GM19240 (cell line): ENCODE measurements around the gene RBM47.
"Not testable (repeated sequence)": the region's sequence is repeated elsewhere in the genome, so short reads cannot be mapped to it uniquely, and the experiment has no call there.

Experiments
- DNase-seq: peaks from one replicate; pipeline ENCODE4 v3.0.0; 2011; ENCODE audit warnings: low spot score; ENCODE audit not compliant: insufficient read length

RBM47 gene

GRCh38 chr4:40629401-40630334 lies at the start of gene RBM47:
Gene RBM47, minus strand, starts transcription at chr4:40629864. Its CDS starts 190,971 bp downstream, at chr4:40438893.
- no peak for DNase-seq

GRCh38 chr4:40678421-40678820 lies 48.8 kb upstream of the RBM47 start:
- no peak for DNase-seq

DNA sequence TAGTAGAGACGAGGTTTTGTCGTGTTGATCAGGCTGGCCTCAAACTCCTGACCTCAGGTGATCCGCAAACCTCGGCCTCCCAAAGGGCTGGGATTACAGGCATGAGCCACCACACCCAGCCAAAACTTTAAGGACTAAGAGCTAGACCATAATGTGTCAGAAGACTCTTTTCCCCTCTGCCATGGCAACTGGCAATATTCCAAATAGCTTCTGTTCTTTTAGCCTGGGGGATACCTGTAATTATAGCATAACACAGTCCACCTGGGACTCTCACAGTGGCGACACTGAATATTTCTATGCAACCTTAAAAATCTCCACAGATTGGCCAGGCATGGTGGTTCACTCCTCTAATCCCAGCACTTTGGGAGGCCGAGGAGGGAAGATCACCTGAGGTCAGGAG lies 45.5 kb upstream of the RBM47 start:
- no peak for DNase-seq

GRCh38 chr4:40672528-40673522 lies 43.2 kb upstream of the RBM47 start:
- peak; percentile 26 for DNase-seq

DNA sequence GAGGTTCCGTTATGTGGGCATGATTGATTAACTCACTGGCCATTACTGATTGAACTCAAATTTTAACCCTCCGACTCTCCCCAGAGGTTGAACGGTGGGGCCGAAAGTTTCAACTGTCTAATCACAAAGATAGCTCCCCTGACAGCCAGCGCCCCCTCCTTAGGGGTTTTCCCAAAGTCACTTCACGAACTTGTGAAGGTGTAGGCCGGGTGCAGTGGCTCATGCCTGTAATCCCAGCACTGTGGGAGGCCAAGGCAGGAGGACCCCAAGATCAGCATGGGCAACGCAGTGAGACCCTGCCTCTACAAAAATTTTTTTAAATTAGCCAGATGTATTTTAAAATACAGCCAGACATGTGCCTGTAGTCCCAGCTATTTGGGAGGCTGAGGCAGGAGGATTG lies 39.8 kb upstream of the RBM47 start:
- DNase-seq, result no peak

DNA sequence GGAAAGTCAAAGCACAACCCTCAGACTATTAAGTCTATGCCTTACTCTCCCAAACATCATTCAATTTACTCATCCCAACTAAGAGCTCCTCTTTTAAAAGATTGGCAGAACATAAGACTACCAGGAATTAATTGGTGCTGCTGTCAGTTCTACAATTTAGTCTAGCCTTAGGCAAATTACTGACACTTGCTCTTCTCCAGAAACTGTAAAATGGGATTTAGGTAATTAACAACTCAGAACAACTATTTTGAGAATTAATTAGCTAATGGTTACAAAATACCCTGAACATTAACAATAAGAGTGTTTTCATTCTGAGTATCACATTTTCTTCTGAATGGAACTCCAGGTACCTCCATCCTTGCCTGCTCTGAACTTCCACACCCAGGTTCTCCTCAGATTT lies 36.2 kb upstream of the RBM47 start:
- DNase-seq, result no peak

- DNase-seq, result no peak
Measured at GRCh38 chr4:40662962-40663604, 33.4 kb upstream of the RBM47 start.

- DNase-seq, result no peak
Measured at GRCh38 chr4:40661803-40662202, 32.1 kb upstream of the RBM47 start.

DNA sequence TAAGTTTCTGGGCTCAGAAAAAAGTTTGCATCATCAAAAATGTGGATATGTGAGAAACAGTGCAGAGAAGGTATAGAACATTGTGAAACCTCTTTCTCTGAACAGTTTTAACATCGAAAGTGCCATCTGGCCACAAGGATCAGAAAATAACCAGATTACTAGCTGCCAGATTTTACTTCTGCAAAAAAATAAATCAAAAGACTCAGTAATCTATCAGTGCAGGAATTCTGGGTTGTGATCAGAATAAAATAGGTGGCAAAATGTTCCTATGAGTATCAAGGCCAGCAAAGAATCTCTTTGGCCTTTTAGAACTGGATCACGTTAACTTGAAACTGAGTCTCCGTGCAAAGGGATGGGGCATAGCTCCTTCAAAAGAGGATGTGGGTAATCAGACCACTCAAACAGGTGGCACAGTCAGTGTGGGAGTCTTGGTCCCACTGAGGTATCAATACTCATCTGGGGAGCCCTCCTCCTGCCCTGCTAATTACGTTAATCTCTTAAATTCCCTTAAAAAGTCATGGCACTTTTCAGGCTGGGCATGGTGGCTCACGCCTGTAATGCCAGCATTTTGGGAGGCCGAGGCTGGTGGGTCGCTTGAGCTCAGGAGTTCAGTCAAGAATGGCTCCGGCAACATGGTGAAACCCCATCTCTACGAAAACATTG lies 26.7 kb upstream of the RBM47 start:
- peak; percentile 40 for DNase-seq

DNA sequence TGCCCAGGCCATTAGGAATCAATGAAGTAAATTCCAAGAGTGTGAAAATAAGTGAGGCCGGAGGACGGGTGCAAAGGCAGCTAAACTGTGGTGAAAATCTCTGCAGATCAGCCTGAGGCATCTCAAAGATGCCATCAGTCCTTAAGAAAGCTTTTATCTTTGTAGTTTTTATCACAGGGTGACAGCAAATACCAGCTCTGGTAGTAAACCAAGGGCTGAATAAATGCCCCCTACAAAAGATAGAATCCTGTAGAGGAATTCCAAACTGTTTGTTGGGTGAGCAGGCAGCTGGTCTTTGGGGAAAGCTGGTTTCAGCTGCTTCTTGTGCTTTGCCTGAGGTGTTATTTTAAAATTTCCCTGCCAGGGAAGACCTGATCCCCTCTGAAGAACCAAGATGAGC lies 21.6 kb upstream of the RBM47 start:
- no peak for DNase-seq

DNA sequence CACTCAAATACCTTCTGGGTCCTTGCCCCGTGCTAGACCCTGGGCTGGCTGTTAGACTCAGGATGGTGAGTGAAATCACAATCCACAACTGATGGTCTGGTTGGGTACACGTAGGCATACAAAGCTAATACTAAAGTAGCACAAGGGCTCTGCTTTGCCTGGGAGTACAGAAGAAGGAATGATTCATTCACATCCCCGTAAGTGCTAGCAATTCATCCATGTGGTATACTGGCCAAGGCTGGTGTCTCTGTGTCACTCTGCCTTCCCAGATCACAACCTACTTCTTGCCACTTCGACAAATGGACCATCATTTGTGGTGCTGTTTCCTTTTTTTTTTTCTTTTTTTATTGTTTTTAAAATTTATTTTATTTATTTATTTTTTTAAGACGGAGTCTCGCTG lies 19.7 kb upstream of the RBM47 start:
- DNase-seq, result no peak

GRCh38 chr4:40648742-40649281 lies 19.1 kb upstream of the RBM47 start:
- DNase-seq, result no peak

- no peak for DNase-seq
Measured at GRCh38 chr4:40648131-40648530, 18.5 kb upstream of the RBM47 start.

- DNase-seq, result no peak
Measured at GRCh38 chr4:40645586-40645985, 15.9 kb upstream of the RBM47 start.

GRCh38 chr4:40632080-40632479 lies 2.4 kb upstream of the RBM47 start:
- no peak for DNase-seq

DNA sequence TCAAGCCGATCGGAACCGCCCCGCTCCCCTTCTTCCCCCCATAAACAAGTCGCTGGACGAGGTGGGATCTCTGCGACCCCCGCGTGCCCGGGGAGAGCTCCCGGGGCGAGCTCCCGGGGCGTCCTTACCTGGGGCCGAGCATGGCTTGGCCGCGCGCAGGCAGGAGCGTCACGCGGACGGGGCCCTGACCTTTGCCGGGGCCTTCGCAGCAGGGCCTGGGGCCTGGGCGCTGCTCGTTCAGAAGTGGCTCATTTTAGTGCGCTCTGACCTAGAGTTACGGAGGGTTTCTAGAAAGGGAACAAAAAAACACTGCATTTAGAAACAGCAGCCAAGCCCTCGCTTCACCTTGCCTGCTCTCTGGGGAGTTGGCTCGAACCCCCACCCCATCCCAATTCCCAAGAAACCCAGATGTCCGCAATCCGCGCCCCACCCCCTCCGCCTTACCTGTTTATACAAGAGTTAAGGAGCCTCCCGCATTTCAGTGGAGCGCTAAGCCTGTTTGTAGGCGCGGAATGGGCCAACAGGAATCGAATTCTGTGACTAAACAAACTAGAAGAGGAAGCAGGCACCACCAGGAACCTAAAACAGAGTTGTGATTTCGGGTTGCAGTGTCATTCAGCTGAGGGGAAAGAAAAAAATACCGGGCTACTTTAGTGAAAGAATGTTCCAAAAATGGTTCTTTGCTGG lies 814 bp upstream of the RBM47 start:
- no peak for DNase-seq

DNA sequence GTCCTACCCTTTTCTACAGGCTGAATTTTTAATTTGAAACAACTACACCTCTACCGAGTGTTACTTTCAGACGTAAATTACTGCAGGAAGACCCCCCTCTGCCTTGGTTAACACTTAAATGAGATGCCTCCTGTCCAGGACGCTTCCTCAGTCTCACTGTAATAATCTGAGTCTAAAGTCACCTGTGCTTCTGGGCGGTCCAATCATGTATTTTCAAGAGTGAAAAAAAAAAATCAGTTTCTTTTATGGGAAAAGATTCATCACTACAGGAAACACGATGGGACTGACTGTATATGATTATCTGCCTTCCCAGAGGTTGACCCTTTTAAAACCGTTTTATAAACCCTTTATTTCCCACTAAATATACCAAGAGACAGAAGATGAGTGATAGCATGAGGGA lies 776 bp downstream of the RBM47 start:
- DNase-seq, result no peak

DNA sequence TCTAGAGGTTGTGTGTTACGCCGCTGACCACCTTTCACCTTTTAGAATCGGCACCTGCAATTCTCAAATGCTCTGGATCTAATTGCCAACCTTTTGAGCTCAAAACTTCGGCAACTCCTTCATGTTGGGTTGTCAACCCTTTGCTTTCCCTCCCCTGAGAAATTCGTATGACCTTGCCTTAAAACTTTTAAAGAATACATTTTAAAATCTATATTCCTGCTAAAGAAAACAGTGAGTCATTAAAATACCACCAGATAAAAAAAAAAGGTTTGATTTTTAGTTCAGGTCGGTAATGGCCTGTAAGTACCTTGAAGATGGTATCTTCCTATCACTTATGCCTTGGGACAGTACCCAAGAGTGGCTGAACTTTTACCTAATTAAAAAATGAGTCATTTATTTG lies 1.3 kb downstream of the RBM47 start:
- DNase-seq, result not testable (repeated sequence)

- DNase-seq, result no peak
Measured at GRCh38 chr4:40627540-40627939, 2.1 kb downstream of the RBM47 start.
